Keratinocyte (primary cell): ENCODE data around the gene CWC27.

ENCODE experiments used
- CTCF ChIP-seq, 3 experiments: IDR thresholded peaks in 1 of 3; conservative IDR thresholded peaks in 1 of 3; optimal IDR thresholded peaks in 1 of 3; 2 replicates in 2 of 3; 3 replicates in 1 of 3; pipeline versions ENCODE3 to v1.5.1; 2011; ENCODE audit warnings: low read length in 3 of 3, mild to moderate bottlenecking in 3 of 3, moderate library complexity in 2 of 3, control low read depth in 1 of 3, inconsistent platforms in 1 of 3; ENCODE audit not compliant: insufficient read depth in 2 of 3; ENCODE audit errors: extremely low read depth in 1 of 3
- EZH2 ChIP-seq: IDR thresholded peaks from one replicate; pipeline ENCODE4 v1.6.1; 2012; ENCODE audit warnings: inconsistent platforms, mild to moderate bottlenecking, low read length, moderate library complexity

GRCh38 chr5:64958757-64959391, 190.1 kb downstream of the CWC27 start:
- TF ChIP-seq CTCF (optimal IDR thresholded peaks at IDR 0.05 in 1 of 3, IDR thresholded peaks at IDR 0.05 in 1 of 3, conservative IDR thresholded peaks at IDR 0.05 in 1 of 3; ENCODE audit: extremely low read depth in 1 of 3, insufficient read depth in 2 of 3, low read length in 3 of 3) (peak in 2 of 3 experiments; percentile 26 to 43), EZH2 (no peak)
